ENCODE measurements around the gene PGA5.
"Not testable (repeated sequence)": the region's sequence is repeated elsewhere in the genome, so short reads cannot be mapped to it uniquely, and the experiment has no call there.

Gene PGA5

DNA sequence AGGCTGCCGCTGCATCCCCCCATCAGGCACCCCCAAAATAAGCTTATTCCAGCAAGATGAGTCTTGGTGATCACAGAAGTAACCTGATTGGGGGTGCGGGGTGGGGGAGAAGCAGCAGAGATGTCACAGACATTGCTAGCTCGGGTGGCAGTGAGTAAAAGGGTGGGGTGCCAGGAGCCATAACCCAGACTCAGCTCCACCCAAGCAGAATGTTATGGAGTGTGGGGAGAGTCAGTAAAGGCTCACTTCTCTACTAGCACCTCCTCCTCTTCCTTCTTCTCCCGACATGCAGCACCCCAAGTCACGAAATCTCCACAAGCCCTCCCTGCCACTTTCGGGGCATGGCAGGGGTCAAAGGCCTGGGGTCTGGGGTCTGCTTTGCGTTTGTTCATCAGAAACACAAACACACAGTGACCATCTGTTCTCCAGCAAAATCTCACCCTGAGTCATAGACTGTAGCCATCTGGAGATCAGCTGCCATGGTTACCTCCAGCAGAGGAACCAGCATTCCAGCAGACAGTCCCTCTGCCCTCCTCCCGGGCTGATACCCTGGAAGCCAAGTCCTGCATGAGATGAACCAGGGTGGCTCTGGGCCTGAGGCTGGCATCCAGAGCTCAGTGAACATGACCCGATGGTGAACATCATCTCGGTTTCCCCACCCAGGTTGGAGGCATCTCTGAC, 14.4 kb upstream of the PGA5 start:
- DNase-seq: not testable (repeated sequence)

DNA sequence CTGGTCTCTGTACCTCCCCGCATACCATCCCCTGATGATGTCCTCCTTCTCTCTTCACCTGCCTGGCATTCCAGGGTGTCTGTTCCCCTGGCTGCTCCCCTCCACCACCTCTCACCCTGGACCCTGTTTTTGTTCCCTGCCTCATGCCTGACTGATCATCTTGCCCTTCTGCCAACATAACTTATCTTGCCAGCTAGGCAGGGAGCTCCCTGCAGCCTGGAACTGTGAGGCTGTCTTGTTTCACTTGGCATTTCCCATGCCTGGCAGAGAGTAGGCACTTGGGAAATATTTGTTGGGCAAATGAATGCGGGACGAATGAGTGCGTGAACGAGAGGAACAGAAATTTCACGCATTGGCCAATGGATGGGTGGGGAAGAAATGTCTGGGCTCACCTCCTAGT, 11.5 kb upstream of the PGA5 start:
- DNase-seq: not testable (repeated sequence)

DNA sequence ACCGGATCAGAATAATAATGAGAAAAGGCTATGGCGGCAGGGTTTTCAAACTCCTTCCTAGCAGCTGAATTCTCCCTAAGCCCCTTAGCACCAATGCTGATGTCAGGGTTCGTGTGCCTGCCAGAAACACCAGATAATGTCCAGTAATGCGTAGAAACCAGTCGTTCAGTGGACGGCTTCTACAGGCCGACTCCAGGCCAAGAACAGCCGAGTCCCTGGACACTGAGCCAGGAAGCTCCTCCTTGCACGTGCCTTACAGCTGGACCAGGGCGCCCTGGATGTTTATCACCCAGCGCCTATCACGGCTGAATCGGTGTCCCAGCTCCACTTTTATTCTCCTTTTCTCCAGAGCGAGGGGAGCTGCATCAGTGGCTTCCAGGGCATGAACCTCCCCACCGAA, 9.9 kb upstream of the PGA5 start:
- not testable (repeated sequence) for DNase-seq

DNA sequence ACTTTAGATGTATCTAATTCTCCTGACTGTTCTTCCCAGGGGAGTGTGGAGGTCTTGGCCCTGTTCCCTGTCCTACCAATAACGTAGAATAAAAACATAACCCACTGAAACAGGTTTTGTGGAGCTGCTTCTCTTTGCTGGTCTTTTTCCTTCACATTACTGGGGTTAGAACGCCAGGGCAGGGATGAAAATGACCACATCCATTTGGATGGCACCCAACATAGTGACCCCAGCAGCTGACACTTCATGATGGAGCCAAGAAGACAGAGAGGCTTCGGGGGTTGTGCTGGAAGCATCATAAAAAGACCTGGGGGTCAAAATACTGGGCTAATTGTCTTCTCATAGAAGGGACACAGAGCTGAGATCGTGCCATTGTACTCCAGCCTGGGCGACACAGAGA, 9.4 kb upstream of the PGA5 start:
- DNase-seq: not testable (repeated sequence)

DNA sequence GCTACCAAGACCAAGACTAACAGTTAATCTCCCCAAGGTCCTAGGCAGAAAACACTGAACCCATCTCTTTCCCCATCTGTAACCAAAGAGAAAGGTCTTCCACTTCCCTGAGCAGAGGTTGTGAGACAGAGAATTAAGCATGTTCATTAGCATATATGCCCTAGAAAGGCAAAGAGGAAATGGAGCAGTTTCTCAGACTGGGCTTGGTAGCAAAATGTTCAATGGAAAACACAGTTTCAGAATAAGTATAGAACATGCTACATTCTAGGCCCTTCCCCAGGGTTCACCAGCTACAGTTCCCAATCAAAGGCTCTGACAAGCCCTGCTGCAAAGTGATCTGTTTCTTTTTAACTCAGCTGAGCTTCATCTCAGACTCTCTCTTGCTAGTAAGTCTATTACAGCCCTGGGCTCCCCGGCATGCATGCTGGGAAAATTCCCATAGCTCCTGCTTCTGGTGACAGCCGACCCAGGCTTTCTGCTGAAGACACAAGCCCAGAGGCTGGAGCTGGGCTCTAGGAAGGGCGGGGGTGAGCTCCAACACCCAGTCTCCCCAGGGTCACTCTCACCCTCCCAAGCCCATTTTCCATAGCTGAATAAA, 8.3 kb upstream of the PGA5 start:
- DNase-seq: not testable (repeated sequence)

DNA sequence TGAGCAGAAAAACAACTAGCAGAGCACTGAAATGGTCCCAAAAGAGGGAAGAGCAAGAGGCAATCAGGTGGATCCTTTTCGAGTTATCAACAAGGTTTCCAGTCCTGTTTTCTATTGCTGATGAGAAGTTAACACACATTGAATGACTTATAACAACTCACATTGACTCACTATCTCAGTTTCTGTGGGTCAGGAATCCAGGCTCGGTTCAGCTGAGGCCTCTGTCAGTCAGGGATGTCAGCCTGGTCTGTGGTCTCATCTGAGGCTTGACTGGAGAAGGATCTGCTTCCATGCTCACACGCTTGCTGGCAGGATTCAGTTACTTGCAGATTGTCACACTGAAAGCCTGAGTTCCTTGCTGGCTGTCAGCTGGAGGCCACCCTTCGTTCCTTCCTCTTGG, 3.8 kb upstream of the PGA5 start:
- not testable (repeated sequence) for DNase-seq

DNA sequence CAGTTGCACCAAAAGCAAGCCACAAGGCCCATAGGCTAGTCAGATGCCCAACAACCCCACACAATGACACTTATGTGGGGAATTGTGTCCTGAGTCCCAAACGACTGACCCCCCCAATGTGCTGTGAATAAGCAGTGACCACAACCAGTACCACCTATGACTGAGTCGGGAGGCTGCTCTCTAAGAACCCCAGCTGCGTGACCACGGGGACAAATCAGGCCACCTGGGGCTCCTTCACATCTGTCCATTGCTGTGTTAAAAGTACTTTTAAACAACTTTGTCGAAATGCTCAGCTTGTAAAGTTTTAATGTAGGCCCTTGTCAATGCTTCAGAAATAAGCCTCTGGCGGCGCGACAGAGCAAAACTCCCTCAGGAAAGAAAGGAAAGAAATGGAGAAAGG, 687 bp upstream of the PGA5 start:
- DNase-seq: not testable (repeated sequence)

DNA sequence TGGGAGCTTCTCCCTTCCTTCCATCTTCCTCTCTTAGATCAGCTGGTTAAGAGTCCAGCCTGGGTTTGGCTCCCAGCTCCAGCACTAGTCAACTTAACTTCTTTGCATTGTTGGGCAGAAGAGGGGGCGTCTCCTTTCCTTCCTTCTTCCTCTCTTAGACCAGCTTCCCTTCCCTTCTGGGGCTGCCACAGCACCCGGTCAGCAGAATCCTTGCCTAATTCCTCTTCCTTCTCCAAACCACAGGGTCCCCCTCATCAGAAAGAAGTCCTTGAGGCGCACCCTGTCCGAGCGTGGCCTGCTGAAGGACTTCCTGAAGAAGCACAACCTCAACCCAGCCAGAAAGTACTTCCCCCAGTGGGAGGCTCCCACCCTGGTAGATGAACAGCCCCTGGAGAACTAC, 551 bp downstream of the PGA5 start:
- not testable (repeated sequence) for DNase-seq

DNA sequence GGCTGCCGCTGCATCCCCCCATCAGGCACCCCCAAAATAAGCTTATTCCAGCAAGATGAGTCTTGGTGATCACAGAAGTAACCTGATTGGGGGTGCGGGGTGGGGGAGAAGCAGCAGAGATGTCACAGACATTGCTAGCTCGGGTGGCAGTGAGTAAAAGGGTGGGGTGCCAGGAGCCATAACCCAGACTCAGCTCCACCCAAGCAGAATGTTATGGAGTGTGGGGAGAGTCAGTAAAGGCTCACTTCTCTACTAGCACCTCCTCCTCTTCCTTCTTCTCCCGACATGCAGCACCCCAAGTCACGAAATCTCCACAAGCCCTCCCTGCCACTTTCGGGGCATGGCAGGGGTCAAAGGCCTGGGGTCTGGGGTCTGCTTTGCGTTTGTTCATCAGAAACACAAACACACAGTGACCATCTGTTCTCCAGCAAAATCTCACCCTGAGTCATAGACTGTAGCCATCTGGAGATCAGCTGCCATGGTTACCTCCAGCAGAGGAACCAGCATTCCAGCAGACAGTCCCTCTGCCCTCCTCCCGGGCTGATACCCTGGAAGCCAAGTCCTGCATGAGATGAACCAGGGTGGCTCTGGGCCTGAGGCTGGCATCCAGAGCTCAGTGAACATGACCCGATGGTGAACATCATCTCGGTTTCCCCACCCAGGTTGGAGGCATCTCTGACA, 4.4 kb downstream of the PGA5 start:
- not testable (repeated sequence) for DNase-seq

DNA sequence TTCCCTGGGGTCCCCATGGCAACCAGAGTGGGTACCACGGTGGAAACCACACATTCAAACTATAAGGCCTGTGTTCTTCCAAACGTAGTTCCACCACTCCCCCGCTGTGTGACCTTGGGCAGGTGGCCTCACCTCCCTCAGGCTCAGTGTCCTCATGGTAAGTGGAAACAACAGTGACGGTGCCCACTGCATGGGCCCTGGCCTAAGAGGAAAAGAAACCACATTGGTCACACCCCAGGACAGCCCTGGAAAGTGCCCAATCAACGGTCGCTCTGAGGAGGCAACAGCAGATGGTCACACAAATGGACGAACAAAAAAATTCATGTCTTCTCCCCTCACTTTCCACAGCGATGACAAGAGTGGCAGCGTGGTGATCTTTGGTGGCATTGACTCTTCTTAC, 7.1 kb downstream of the PGA5 start:
- not testable (repeated sequence) for DNase-seq

DNA sequence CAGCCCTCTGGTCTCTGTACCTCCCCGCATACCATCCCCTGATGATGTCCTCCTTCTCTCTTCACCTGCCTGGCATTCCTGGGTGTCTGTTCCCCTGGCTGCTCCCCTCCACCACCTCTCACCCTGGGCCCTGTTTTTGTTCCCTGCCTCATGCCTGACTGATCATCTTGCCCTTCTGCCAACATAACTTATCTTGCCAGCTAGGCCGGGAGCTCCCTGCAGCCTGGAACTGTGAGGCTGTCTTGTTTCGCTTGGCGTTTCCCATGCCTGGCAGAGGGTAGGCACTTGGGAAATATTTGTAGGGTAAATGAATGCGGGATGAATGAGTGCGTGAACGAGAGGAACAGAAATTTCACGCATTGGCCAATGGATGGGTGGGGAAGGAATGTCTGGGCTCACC, 8.2 kb downstream of the PGA5 start:
- not testable (repeated sequence) for DNase-seq

DNA sequence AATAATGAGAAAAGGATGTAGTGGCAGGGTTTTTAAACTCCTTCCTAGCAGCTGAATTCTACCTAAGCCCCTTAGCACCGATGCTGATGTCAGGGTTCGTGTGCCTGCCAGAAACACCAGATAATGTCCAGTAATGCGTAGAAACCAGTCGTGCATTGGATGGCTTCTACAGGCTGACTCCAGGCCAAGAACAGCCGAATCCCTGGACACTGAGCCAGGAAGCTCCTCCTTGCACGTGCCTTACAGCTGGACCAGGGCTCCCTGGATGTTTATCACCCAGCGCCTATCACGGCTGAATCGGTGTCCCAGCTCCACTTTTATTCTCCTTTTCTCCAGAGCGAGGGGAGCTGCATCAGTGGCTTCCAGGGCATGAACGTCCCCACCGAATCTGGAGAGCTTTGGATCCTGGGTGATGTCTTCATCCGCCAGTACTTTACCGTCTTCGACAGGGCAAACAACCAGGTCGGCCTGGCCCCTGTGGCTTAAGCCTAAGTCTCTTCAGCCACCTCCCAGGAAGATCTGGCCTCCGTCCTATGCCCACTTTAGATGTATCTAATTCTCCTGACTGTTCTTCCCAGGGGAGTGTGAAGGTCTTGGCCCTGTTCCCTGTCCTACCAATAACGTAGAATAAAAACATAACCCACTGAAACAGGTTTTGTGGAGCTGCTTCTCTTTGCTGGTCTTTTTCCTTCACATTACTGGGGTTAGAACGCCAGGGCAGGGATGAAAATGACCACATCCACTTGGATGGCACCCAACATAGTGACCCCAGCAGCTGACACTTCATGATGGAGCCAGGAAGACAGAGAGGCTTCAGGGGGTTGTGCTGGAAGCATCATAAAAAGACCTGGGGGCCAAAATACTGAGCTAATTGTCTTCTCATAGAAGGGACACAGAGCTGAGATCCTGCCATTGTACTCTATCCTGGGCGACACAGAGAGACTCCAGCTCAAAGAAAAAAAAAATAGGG, 10.1 kb downstream of the PGA5 start:
- DNase-seq: not testable (repeated sequence)

DNA sequence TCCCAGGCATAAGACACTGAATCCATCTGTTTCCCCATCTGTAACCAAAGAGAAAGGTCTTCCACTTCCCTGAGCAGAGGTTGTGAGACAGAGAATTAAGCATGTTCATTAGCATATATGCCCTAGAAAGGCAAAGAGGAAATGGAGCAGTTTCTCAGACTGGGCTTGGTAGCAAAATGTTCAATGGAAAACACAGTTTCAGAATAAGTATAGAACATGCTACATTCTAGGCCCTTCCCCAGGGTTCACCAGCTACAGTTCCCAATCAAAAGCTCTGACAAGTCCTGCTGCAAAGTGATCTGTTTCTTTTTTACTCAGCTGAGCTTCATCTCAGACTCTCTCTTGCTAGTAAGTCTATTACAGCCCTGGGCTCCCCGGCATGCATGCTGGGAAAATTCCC, 11.4 kb downstream of the PGA5 start:
- not testable (repeated sequence) for DNase-seq

DNA sequence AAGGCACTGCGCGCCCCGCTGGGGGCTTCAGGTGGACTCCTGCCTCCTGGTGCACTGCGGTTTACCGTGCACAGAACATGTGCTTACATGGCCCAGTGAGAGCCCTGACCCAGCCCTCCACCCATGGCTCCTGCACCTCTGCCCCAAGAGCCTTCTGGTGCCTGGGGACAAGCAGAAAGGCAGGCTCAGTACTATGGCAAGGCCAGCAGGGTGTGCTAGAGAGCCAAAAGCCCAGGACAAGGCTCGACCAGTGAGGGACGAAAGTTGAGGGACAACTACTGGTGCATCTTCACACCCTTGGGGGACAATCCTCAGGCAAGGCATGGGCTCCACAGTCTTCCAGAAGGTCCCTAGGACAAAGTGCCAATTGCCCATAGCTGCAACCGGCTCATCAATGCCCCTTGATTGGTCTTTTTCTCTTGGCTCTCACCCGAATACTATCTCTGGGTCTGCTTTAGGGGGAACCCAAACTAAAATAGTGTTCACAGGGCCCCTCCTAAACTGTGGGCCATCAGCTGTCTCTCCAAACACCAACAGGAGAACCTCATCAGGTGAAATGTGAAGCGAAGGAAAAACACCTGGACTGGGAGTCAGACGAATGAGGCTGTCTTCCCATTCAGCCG, 13.5 kb downstream of the PGA5 start:
- DNase-seq: no peak

DNA sequence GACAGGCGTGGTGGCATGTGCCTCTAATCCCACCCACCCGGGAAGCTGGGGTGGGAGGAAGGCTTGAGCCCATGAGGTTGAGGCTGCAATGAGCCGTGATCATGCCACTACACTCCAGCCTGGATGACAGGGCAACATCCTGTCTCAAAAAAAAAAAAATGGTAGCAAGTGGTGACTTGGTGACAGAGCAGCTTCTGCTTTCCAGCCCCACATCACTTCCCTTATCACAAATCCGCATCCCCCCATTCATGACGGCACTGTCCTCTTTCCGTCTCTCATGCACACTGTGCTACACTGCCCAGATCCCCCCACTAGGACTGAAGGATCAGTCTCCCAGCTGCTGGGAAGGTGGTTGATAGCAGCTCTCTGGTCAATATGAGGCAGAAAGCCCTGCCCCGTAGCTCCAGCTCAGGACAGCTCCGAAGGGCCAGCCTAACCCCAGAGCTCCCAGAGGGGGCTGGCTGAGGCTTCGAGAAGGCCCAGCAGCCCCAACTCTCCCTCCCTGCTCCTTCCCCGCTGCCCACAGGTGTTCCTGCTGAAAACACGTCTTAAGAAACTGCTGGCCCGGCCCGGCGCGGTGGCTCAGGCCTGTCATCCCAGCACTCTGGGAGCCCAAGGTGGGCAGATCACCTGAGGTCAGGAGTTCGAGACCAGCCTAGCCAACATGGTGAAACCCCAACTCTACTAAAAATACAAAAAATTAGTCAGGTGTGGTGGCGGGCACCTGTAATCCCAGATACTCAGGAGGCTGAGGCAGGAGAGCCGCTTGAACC, 15.9 kb downstream of the PGA5 start:
- no peak for DNase-seq

DNA sequence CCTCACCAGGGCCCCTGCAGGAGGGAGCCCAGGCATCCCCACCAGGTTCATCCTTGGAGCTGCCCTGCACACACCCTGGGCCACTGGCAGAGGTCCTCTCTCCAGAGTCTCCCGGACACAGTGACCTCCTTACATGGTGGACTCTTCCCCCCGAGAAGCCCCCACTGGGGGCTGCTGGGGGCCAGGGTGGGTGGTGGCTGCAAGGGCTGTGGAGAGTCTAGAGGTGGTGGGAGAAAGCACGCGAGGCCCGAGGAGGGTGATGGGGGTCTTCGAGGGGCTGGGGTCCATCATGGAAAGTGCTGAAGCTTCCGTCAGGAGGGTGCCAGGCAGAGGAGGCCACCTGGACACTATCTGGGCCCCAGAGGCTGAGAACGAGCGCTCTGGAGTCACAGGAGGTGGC, 17.6 kb downstream of the PGA5 start:
- DNase-seq: no peak

DNA sequence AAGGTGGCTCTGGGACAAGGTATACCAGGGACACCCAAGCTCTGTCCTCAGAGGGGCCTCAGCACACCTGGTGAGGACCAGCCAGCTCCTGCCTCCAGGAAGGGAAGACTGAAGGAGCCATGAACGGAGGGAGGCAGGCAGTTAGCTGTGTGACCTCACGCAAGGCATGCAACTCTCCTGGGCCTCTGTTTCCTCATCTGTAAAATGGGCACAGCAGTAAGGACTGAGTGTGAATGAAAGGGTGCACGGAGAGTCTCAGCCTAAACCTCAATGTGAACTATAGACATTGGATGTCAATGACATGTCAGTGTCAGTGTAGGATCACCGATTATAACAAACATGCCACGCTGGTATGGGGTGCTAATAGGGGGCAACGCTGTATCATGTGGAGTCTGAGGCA, 18.4 kb downstream of the PGA5 start:
- no peak for DNase-seq

DNA sequence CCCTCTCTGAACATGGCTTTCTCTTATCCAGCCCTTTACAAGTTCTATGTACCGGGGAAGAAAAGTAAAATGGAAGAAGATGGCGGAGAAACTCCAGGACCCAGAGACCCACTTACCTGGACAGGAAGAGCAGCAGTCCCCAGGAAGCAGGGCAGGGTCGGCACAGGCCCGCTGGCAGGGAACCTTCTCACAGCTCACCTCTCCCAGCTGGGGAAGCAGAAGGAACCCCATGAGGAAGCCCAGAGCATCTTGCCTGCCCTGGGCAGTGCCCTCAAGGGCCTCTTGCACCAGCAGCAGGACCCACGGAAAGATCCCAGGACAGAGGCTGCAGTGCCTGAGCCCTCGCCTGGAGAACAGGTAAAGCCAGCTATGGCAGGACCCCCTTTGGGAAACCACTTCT, 23.4 kb downstream of the PGA5 start:
- no peak for DNase-seq

DNA sequence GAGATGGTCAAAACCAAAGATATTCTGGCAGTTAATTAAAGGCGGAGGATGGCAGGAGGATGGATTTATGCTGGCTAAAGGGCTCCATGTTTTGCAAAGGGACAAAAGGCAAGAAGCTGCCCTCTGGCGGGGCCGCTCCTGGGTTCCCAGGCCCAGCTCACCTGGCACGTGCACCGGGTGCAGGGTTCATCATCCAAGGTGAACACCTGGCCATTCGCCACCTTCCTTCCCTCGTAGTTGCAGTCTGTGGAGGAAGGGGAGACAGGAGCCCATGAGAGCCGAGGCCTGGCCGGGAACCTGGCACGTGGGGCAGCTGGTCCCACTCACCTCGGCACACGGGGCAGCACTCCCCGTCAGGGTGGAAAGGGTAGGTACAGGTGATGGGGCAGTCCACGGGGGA, 23.8 kb downstream of the PGA5 start:
- no peak for DNase-seq

DNA sequence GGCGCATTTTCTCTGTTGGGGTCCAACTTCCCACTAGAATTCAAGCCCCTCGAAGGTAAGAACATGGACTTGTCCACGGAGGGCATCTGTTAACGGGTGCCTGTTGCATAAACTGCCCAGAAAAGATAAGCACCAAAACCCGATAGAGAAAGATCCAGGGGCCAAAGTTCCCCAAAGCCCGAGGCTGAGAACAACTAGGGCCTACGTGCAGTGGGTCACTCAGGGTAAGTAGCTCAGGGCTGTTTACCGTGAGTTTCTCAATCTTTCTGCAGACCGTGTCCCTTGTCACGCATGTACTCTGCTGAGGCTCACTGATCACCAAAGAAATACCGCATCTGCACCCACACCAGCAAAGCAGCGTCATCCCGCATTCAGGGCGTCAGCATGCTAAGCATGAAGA, 24.4 kb downstream of the PGA5 start:
- no peak for DNase-seq

DNA sequence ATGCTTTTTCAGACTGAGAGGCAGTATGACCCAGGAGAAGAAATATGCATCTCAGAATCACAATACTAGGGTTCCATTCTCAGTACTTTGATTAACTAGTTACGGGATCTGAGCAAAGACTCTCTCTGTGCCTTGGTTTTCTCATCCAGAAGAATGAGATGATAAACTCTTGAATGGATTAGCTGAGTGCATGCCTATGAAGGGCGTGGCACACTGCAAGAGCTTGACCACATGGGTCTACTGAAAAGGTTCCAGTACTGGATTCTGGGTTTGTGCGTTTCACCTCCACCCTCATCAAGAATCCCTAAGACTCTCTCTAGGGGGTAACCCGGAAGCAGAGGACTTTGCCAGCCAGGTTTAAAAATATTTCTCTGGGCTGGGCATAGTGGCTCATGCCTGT, 25.6 kb downstream of the PGA5 start:
- DNase-seq: no peak

DNA sequence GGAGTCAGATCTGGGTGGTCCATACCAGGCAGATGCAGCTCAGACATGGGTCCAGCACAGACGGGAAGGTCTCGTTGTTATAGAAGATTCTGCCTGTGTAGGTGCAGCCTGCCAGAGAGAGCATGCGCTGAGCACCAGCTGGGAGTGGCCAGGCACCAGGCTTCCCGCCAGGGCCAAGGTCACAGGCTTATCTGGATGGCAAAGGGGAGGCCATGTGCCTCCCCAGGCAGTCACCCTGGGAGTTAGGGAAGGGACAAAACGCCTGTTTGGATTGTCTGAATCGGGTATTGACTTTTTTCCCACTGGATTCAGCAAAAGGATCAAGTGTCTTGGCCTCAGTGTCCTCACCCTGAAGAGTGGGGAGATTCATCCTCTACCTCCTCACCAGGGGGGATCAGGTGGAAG, 26.5 kb downstream of the PGA5 start:
- no peak for DNase-seq

Data from activated gamma-delta T cell (primary cell).